ENCODE measurements around the gene SLC38A5.
"Not testable (repeated sequence)": the region's sequence is repeated elsewhere in the genome, so short reads cannot be mapped to it uniquely, and the experiment has no call there.

The SLC38A5 gene
- total RNA-seq: 11.0 to 13.7 (median 12.4) reads per million in 4 donors

GRCh38 chrX:48470110-48470832 lies at the start of gene SLC38A5:
SLC38A5 (minus strand) TSS chrX:48470260; CDS start chrX:48467924, 2,336 bp downstream.
- DNase-seq: no peak

- DNase-seq: not testable (repeated sequence)
These were observed 49.4 kb upstream of the SLC38A5 start for GRCh38 chrX:48519481-48519880.

- DNase-seq: no peak
These were observed 46.9 kb upstream of the SLC38A5 start for GRCh38 chrX:48516987-48517386.

GRCh38 chrX:48516285-48516684 lies 46.2 kb upstream of the SLC38A5 start:
- no peak for DNase-seq

GRCh38 chrX:48515842-48516241 lies 45.8 kb upstream of the SLC38A5 start:
- DNase-seq: no peak

GRCh38 chrX:48514868-48515460 lies 44.9 kb upstream of the SLC38A5 start:
- no peak for DNase-seq

- DNase-seq: no peak
These were observed 44.2 kb upstream of the SLC38A5 start for GRCh38 chrX:48514126-48514806.

- DNase-seq: no peak
These were observed 43.6 kb upstream of the SLC38A5 start for GRCh38 chrX:48513670-48514069.

- no peak for DNase-seq
These were observed 42.4 kb upstream of the SLC38A5 start for GRCh38 chrX:48512371-48512935.

GRCh38 chrX:48511560-48511959 lies 41.5 kb upstream of the SLC38A5 start:
- DNase-seq: no peak

- no peak for DNase-seq
These were observed 39.6 kb upstream of the SLC38A5 start for GRCh38 chrX:48509619-48510018.

GRCh38 chrX:48509245-48509590 lies 39.2 kb upstream of the SLC38A5 start:
- no peak for DNase-seq

GRCh38 chrX:48508400-48509244 lies 38.6 kb upstream of the SLC38A5 start, which contains the start of gene PORCN:
PORCN (plus strand) TSS chrX:48508992; CDS start chrX:48509821, 829 bp downstream.
- peak; percentile 53 to 80 (median 65) for DNase-seq

- no peak for DNase-seq
These were observed 37.2 kb upstream of the SLC38A5 start for GRCh38 chrX:48507246-48507645.

GRCh38 chrX:48505481-48505880 lies 35.4 kb upstream of the SLC38A5 start:
- no peak for DNase-seq

GRCh38 chrX:48504261-48504660 lies 34.2 kb upstream of the SLC38A5 start:
- DNase-seq: no peak

- no peak for DNase-seq
These were observed 28.3 kb upstream of the SLC38A5 start for GRCh38 chrX:48498374-48498809.

GRCh38 chrX:48497871-48498270 lies 27.8 kb upstream of the SLC38A5 start:
- no peak for DNase-seq

- DNase-seq: no peak
These were observed 26.6 kb upstream of the SLC38A5 start for GRCh38 chrX:48496660-48497059.

- DNase-seq: no peak
These were observed 23.9 kb upstream of the SLC38A5 start for GRCh38 chrX:48493890-48494364.

- DNase-seq: no peak
These were observed 22.3 kb upstream of the SLC38A5 start for GRCh38 chrX:48492293-48492910.

- no peak for DNase-seq
These were observed 21.7 kb upstream of the SLC38A5 start for GRCh38 chrX:48491809-48492208.
